ENCODE results near the gene P2RY12.

GRCh38 chr3:151357463-151357850, 27.1 kb downstream of the P2RY12 start:
- TF ChIP-seq CTCF (conservative IDR thresholded peaks at IDR 0.05; ENCODE audit: low read length) (no peak), EZH2phosphoT487 (IDR thresholded peaks at IDR 0.05; ENCODE audit: borderline replicate concordance) (no peak)
